ENCODE measurements around the gene C11orf52.

C11orf52 gene

GRCh38 chr11:111939836-111940604 is 21.3 kb downstream of the C11orf52 start (continued):
- TF ChIP-seq HOXA7 (CRISPR knock-in tag; IDR thresholded peaks at IDR 0.05; ENCODE audit: borderline replicate concordance) (no peak), ZNF354C (tag by site-specific recombination; IDR thresholded peaks at IDR 0.05; ENCODE audit: borderline replicate concordance, low read depth) (no peak), ZNF10 (tag by site-specific recombination; IDR thresholded peaks at IDR 0.05) (no peak), ZNF292 (tag by site-specific recombination; IDR thresholded peaks at IDR 0.05; ENCODE audit: borderline replicate concordance, low read depth) (no peak), KLF1 (tag by site-specific recombination; IDR thresholded peaks at IDR 0.05) (no peak), ZNF18 (tag by site-specific recombination; IDR thresholded peaks at IDR 0.05) (no peak), ZSCAN30 (tag by site-specific recombination; IDR thresholded peaks at IDR 0.05) (no peak), ZNF404 (tag by site-specific recombination; IDR thresholded peaks at IDR 0.05) (no peak), ZBTB20 (tag by site-specific recombination; IDR thresholded peaks at IDR 0.05) (peak; percentile 95), HOXC10 (CRISPR knock-in tag; IDR thresholded peaks at IDR 0.05) (no peak)

- TF ChIP-seq ZSCAN4 (tag by site-specific recombination; IDR thresholded peaks at IDR 0.05), result no peak
- TF ChIP-seq ZNF426 (tag by site-specific recombination; IDR thresholded peaks at IDR 0.05), result no peak
- no peak for TF ChIP-seq ZNF624 (tag by site-specific recombination; IDR thresholded peaks at IDR 0.05)
- TF ChIP-seq ZFP41 (tag by site-specific recombination; IDR thresholded peaks at IDR 0.05; ENCODE audit: borderline replicate concordance), result no peak
- no peak for TF ChIP-seq ZNF529 (tag by site-specific recombination; IDR thresholded peaks at IDR 0.05; ENCODE audit: insufficient replicate concordance)
- TF ChIP-seq ZNF600 (tag by site-specific recombination; IDR thresholded peaks at IDR 0.05), result no peak
- TF ChIP-seq ZNF580 (tag by site-specific recombination; IDR thresholded peaks at IDR 0.05), result no peak
- no peak for TF ChIP-seq ZNF214 (tag by site-specific recombination; IDR thresholded peaks at IDR 0.05; ENCODE audit: borderline replicate concordance)
- no peak for TF ChIP-seq HOXC10 (CRISPR knock-in tag; IDR thresholded peaks at IDR 0.05)
- no peak for TF ChIP-seq ZBTB8A (tag by site-specific recombination; IDR thresholded peaks at IDR 0.05)
- no peak for TF ChIP-seq ZNF501 (tag by site-specific recombination; IDR thresholded peaks at IDR 0.05)
- no peak for TF ChIP-seq ZNF302 (tag by site-specific recombination; IDR thresholded peaks at IDR 0.05; ENCODE audit: low read depth)
- no peak for TF ChIP-seq ZEB2 (tag by site-specific recombination; IDR thresholded peaks at IDR 0.05)
- no peak overlapping the region for H3K27ac ChIP-seq (ENCODE audit: extremely low read depth, low read depth, low read length)
- H3K36me3 ChIP-seq (ENCODE audit: control insufficient read depth in 2 of 2, insufficient read depth in 1 of 2, low read length in 2 of 2), result no peaks in the 10 kb centered on the region
- H3K4me3 ChIP-seq (ENCODE audit: low read depth, low read length), result no peak overlapping the region
- ChIA-PET POLR2A (interaction anchor here (1.5 kb wide), 1 partner anchor 32 kb away, joined by 3 read pairs; no protein-coding TSS in a partner anchor), CTCF (no interaction called here)
- H3K9me3 ChIP-seq (ENCODE audit: control insufficient read depth, insufficient read depth, low read depth, low read length), result no peaks in the 10 kb centered on the region
- peaks cover 2% of the 10 kb centered on the region; the same call in 1 of the 2 replicates for H3K4me1 ChIP-seq (ENCODE audit: control insufficient read depth, insufficient read depth, low read length)
Measured at GRCh38 chr11:111941963-111942362, 23.2 kb downstream of the C11orf52 start.

Measured in HEK293 (cell line).